EH (cell line): Measurements from ENCODE around the gene TNFSF12.
"Not testable (repeated sequence)": the region's sequence is repeated elsewhere in the genome, so short reads cannot be mapped to it uniquely, and the experiment has no call there.

Experiments used
- DNase-seq: peaks from one replicate; pipeline ENCODE4 v3.0.0-alpha.2; 2015; ENCODE audit warnings: low read depth

TNFSF12 gene

DNA sequence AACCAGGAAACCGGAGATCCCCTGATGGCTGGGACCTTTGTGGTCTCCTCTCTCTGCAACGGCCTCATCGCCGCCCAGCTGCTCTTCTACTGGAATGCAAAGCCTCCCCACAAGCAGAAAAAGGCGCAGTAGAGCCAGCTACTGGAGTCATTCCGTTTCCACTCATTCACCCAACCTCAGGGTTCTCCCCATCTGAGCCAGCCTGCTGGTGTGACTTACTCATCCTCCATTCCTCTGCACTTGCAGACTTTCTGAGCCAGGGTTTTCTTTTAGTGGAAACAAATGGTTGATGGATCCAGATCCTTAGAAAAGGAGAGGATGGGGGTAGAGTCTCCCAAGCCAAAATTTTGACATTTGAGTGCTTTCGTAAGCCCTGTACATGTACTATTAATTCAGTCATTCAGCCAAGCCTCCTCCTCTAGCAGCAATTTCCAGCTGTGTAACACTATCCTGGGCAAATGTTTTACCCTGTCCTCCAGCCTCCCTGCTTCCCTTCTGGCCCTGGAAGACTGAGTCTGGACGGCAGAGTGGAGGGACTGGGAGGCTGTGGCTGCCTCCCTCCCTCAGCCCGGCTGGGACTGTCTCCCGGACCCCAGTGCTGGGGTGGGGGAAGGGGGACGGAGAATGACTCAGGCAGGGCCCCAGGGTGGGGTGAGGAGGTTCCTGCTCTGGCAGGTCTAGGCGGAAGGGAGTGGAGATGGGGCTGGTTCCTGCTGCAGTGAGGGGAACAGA is 38.7 kb downstream of the TNFSF12 start:
- peak; percentile 98 for DNase-seq

DNA sequence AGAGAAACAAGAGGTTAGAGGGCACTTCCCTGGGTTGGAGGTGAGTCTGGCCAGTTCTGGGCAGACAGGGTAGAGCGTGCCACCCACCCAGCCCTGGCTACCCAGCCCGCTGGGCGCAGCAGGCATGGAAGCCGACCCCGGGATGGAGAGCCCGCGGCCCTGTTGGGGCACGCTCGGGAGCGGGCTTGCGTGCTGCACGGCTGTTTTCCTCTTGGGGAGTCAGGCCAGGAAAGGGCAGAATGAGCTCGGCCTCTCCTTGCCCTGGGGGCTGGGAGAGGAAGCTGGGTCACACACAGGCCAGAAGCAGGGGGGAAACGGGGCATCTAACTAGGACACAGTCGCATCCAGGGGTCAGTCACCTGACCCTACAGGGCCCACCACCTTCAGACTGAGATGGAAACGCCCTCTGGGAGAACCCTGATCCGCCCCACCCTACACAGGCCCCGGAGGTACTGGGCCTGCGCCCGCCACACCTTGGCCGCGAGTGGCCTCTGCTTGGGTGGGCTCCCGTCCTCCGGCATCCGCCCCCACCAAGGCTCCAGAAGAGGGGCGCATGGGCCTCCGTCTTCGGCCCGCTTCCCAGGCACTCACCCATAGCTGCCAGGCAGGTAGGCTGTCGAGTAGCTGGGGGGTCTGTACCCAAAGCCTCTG is 39.8 kb downstream of the TNFSF12 start:
- no peak for DNase-seq

DNA sequence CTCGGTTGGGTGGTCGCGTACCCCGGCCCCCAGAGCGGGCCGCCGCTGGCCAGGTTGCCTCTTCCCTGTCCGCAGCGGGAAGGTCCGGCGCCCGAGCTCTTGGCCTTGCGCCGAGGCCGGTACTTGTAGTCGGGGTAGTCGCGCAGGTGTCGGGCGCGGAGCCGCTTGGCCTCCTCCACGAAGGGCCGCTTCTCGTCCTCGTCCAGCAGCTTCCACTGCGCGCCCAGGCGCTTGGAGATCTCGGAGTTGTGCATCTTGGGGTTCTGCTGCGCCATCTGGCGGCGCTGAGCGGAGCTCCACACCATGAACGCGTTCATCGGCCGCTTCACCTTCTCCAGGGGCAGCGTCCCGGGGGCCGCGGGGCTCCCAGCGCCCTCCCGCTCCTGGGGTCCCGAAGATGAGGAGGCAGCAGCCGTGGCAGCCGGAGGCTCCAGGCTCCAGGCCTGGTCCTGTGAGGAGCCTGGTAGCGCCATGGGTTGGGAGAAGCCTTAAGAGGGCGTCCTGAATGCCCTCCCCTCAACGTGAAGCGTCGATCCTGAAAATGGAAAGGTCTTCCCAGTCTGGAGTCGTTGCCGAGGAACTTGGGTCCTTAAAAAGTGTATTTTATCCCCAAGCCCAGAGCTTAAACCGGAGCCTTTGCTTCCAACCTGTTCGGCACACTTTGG is 40.5 kb downstream of the TNFSF12 start:
- DNase-seq = peak; percentile 86

DNA sequence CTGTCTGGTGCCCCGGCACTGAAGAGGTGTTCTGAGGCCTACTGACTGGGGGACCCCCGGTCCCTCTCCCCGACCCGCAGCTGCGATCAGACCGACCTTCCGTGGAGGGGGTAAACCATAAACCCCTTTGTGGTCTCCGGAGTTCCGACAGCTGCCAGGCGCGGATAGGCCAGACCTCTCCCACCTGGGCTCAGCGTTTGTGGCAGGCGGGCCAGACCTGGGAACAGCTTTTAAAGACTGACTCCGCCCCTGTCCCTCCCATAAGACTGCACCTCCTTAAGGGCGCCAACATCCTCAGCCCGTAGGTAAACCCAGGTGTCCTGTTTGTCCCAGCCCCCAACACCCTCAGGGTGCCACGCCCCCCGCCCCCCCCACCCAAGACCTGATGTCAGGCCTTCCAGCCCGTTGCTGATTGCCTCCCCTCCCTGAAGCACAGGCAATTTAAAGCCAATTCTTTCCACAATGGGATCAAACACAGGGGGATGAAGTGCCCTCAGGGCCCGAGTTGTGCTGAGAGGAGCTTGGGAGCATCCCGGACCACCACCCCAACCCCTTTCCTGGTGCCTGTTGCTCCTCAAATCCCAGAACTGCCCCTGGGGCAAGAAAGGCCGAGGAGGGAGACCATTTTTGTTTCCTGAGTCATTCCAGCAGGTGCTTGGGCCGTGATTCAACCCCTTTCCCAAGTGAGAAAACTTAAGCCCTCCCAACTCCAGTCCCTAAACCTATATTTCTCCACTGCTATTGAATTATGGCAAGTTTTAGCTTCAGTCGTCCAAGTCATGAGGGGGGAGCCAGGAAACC is 41.2 kb downstream of the TNFSF12 start, which contains the start of gene SOX15:
SOX15 (minus strand) TSS at position 204 of the 801 bp plus-strand sequence. CDS start 418 bp downstream, outside the sequence.
- DNase-seq = peak; percentile 65

DNA sequence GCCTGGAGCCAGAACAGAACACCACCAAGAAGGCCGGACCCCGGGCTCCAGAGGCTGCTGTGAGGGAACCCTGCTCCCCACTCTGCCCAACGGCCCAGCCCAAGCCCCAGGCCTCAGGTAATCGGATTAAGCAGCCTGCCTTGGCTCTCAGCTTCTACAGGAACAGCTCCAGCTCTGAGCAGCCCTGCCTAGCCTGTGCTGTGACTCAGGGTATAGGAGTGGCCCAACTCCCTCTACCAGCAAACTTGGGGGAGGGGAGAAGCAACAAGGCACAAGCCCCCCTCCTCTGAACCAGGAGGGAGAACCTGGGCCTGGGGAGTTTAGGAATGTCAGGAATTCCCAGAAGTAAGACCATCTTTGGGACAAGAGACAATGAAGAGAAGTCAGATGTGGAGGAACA is 41.9 kb downstream of the TNFSF12 start:
- DNase-seq = peak; percentile 70

DNA sequence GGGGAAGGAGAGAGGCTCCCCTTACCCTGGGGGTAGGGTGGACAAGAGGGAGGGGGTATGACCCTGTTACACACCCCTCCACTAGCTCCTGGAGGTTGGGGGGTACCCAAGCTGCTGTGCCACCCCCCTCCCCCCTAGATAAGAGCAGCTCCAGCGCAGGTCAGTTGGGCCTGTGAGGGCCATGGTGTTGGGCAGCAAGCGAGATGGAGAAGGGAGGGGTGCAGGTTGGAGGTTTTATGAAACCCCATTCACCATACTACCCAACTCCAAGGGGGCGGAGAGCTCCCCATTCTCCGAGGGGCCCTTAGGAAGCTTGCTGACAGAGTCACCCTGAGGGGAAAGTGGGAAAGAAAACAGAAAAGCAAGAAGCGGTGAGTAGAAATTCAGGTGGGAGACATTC is 42.7 kb downstream of the TNFSF12 start:
- no peak for DNase-seq

DNA sequence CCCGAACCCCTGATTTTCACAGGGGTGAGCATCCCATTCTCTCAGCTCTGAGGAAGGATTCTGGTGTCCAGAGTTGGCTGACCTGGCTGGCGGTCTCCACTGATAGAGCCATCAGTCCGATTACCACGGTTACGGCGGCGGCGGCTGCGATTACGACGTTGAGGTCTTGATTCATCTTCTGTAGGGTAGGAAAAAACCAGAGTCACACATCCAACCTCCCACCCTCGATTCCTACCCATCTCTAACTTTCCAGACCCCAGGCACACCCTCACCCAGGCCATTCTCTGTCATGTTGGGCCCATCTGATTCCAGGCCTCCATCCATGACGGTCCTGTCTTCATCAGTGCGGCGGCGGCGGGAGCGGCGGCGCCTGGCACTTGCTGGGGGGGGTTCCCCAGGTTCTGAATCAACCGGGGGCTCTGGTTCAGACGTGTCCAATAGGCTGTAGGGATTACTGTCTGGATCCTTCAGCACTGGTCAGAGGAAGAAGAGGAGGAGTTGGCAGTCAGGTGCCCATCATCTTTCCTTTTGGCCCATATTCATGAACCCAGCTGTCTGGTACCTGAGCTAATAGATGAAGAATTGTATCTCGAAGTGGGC is 43.7 kb downstream of the TNFSF12 start:
- DNase-seq = no peak

DNA sequence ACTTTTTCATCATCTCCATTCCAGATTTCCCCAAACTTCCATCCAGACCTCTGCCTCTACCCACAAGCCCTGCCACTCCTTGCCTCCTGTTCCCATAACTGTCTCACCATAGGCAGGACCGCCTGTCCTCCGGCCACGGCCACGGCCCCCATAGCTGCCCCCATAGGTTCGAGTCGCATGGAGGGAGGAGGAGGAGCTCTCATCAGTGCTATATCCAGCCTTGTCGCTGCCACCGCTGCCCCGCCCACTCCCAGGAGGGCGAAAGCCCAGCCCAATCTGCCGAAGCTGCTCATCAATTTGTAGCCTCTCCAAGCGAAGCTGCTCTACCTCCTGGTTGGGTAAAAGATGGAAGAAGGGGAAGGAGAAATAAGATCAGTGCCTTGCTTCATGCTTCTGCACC is 44.4 kb downstream of the TNFSF12 start:
- no peak for DNase-seq

DNA sequence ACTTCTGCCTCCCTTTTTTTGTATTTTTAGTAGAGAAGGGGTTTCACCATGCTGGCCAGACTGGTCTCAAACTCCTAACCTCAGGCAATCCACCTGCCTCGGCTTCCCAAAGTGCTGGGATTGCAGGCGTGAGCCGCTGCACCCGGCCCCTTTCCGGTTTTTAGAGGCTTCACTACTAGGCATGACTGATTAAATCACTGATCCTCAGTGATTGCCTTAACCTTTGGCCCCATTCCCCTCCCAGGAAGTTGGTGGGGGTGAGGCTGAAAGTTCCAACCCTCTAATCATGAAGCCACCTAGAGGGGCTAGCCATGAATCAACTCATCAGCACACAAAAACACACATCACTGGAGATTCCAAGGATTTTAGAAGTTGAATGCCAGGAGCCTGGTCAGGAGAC is 48.7 kb downstream of the TNFSF12 start:
- DNase-seq = not testable (repeated sequence)

DNA sequence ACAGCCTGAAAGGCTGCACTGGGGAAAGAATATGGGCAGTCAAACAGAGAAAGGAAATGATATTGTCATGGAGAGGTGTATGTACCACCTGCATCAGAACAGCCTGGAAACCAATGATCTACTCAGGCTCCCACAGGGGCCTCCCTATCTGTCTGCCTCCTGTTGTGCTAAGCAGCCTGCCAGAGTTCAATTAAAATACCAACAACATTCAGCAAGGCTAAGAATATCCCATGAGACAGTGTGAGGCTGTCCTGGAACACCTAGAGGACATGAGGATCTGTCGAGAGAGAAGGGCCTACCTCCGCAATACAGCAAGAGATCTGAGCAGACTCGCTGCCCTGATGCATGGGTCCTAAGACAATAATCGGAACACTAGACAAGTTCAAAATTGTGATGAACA is 57.4 kb downstream of the TNFSF12 start:
- DNase-seq = no peak
